Right atrium auricular region (tissue), 2 donors: ENCODE results near the gene ARSB. TPM values are rescaled to one million over a fixed set of nuclear protein-coding genes. Genes with fewer than 3 reads are reported as not detected.
A peak's percentile ranks its signal among the peaks of the same experiment; 100 is the strongest.

Source experiments
- DNase-seq: peaks from one replicate; pipeline ENCODE4 v3.0.0-alpha.2; 2019; ENCODE audit warnings: low spot score
- H3K27ac ChIP-seq, 2 donors: fragments of 200-600 bp; sonication (generic); 1 replicate in 1 of 2; 2 replicates in 1 of 2; pipeline ENCODE4 v1.5.1; 2016 to 2019
- H3K27me3 ChIP-seq, 2 donors: fragments of 200-600 bp; sonication (generic); one replicate each; pipeline versions ENCODE4 v1.5.1 to v1.6.0; 2017 to 2019
- H3K36me3 ChIP-seq: fragments of 200-600 bp; sonication (generic); one replicate; pipeline ENCODE4 v1.5.1; 2016
- H3K4me1 ChIP-seq, 2 donors: fragments of 200-600 bp; sonication (generic); one replicate each; pipeline versions ENCODE4 v1.5.1 to v1.6.0; 2017 to 2019
- H3K4me3 ChIP-seq, 2 donors: fragments of 200-600 bp; sonication (generic); 1 replicate in 1 of 2; 2 replicates in 1 of 2; pipeline ENCODE4 v1.5.1; 2017 to 2019; ENCODE audit warnings: mild to moderate bottlenecking in 1 of 2, moderate library complexity in 1 of 2
- H3K9me3 ChIP-seq, 2 donors: fragments of 200-600 bp; sonication (generic); one replicate each; pipeline ENCODE4 v1.5.1; 2019
- total RNA-seq, 2 donors: library from RNA; depleted of rRNA; stranded (reverse); fragments of >200 nt; gene quantifications; one replicate each; pipeline ENCODE4 v1.1.0, GENCODE V29; 2016
- TF ChIP-seq, protein P1 (sequence below), 2 donors: fragments of 200-600 bp; sonication (generic); IDR thresholded peaks; one replicate each; pipeline ENCODE4 v1.5.1; 2019; ENCODE audit warnings: antibody characterized with exemption in 2 of 2

ARSB gene
- total RNA-seq, 2 donors from 2014 or later: 11.5 to 16.4 TPM

- H3K27ac ChIP-seq: no peak overlapping the region
- no peak for DNase-seq
- TF ChIP-seq, protein P1, sequence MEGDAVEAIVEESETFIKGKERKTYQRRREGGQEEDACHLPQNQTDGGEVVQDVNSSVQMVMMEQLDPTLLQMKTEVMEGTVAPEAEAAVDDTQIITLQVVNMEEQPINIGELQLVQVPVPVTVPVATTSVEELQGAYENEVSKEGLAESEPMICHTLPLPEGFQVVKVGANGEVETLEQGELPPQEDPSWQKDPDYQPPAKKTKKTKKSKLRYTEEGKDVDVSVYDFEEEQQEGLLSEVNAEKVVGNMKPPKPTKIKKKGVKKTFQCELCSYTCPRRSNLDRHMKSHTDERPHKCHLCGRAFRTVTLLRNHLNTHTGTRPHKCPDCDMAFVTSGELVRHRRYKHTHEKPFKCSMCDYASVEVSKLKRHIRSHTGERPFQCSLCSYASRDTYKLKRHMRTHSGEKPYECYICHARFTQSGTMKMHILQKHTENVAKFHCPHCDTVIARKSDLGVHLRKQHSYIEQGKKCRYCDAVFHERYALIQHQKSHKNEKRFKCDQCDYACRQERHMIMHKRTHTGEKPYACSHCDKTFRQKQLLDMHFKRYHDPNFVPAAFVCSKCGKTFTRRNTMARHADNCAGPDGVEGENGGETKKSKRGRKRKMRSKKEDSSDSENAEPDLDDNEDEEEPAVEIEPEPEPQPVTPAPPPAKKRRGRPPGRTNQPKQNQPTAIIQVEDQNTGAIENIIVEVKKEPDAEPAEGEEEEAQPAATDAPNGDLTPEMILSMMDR (IDR thresholded peaks at IDR 0.05): no peak
Measured at GRCh38 chr5:78974011-78974410, 11.1 kb downstream of the ARSB start.

GRCh38 chr5:78972654-78973428 lies 12.3 kb downstream of the ARSB start:
- Histone ChIP-seq H3K4me3 (no peak overlapping the region), H3K27me3 (no peaks in the 10 kb centered on the region), H3K36me3 (no peaks in the 10 kb centered on the region), H3K4me1 (peaks cover 0 to 6% of the 10 kb centered on the region in 2 donors), H3K9me3 (no peaks in the 10 kb centered on the region), H3K27ac (no peak overlapping the region)
- TF ChIP-seq, protein P1 (IDR thresholded peaks at IDR 0.05): no peak
- no peak for DNase-seq

More at GRCh38 chr5:78974011-78974410, 11.1 kb downstream of the ARSB start:
- Histone ChIP-seq H3K9me3 (no peaks in the 10 kb centered on the region), H3K36me3 (no peaks in the 10 kb centered on the region), H3K4me3 (no peak overlapping the region), H3K27me3 (no peaks in the 10 kb centered on the region), H3K4me1 (peaks cover 0 to 6% of the 10 kb centered on the region in 2 donors)

- Histone ChIP-seq H3K9me3 (no peaks in the 10 kb centered on the region), H3K27me3 (no peaks in the 10 kb centered on the region), H3K27ac (no peak overlapping the region), H3K36me3 (no peaks in the 10 kb centered on the region), H3K4me3 (no peak overlapping the region), H3K4me1 (peaks cover 0 to 6% of the 10 kb centered on the region in 2 donors)
- no peak for DNase-seq
- TF ChIP-seq, protein P1 (IDR thresholded peaks at IDR 0.05): no peak
Measured at GRCh38 chr5:78971998-78972397, 13.1 kb downstream of the ARSB start.

DNA sequence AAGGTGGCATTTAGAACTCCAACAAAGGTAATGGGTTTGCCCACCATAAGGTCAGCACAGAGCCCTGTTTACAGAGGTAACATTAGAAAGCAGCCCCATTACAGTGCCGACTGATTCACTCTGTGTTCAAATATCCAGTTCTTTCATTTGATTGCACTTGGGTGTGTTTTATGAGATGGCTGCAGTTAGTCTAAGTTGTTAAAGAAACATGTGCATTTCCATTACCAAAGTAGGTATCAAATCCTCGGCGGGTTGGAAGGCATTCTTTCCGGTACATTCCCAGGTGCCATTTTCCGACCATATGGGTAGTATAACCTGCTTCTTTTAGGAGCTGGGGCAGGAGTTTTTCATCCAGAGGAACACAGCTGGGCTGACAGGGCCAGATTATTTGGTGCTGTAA lies 16.3 kb downstream of the ARSB start:
- H3K4me1 ChIP-seq: peaks cover 0 to 1% of the 10 kb centered on the region in 2 donors
- H3K27me3 ChIP-seq: no peaks in the 10 kb centered on the region
- no peaks in the 10 kb centered on the region for H3K36me3 ChIP-seq
- TF ChIP-seq, protein P1 (IDR thresholded peaks at IDR 0.05): no peak
- no peak overlapping the region for H3K27ac ChIP-seq
- H3K9me3 ChIP-seq: no peaks in the 10 kb centered on the region
- no peak for DNase-seq
- H3K4me3 ChIP-seq: no peak overlapping the region

DNA sequence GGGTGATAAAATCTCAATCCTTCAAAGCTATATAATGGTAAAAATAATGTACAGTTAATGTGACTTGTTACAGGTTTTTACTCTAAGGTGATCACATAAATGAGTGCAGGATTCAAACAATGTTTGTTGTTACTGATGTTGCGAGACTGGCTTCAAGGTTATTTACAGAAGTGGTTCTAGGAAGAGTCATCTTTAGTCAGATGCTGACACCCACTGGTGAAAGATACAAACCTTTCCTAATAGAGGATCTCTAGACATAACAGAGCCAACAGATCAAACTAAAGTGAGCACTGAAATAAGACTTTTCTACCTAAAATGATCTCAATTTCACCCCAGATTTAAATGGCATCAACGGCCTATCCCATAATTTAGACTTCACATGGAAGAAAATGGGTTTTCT lies 20.2 kb downstream of the ARSB start:
- H3K36me3 ChIP-seq: no peaks in the 10 kb centered on the region
- no peaks in the 10 kb centered on the region for H3K9me3 ChIP-seq
- no peak for DNase-seq
- H3K4me3 ChIP-seq: no peak overlapping the region
- H3K27me3 ChIP-seq: no peaks in the 10 kb centered on the region
- no peak overlapping the region for H3K27ac ChIP-seq
- no peaks in the 10 kb centered on the region for H3K4me1 ChIP-seq
- TF ChIP-seq, protein P1 (IDR thresholded peaks at IDR 0.05): peak; percentile 17 to 66

DNA sequence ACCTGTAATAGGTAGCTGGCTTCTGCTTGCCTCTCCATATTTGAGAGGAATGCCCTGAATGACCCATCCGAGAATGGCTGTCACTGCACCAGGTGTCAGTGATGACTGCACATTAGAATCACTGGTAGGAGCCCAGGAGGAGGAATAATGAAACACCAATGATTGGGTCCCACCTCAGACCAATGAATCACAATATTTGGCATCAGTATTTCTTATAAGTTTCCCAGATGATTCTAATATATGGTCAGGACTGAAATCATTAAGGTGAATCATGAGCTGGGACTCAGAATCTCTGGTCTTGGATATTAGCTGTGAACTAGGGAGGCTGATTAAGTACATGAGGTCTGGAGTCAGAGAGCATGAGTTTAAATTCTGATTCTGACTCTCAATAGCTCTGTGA lies 23.4 kb downstream of the ARSB start:
- H3K27me3 ChIP-seq: no peaks in the 10 kb centered on the region
- TF ChIP-seq, protein P1 (IDR thresholded peaks at IDR 0.05): no peak

More for the DNA sequence above, 23.4 kb downstream of the ARSB start:
- no peak overlapping the region for H3K4me3 ChIP-seq
- H3K4me1 ChIP-seq: no peaks in the 10 kb centered on the region
- no peak overlapping the region for H3K27ac ChIP-seq
- DNase-seq: no peak
- no peaks in the 10 kb centered on the region for H3K36me3 ChIP-seq
- no peaks in the 10 kb centered on the region for H3K9me3 ChIP-seq
